GM21360 (cell line): Measurements from ENCODE around the gene CENPV.
"Not testable (repeated sequence)": the region's sequence is repeated elsewhere in the genome, so short reads cannot be mapped to it uniquely, and the experiment has no call there.

ENCODE experiments used
- ATAC-seq: cut with Tn5 transposase; IDR thresholded peaks from one replicate; pipeline ENCODE4 v1.9.1; 2021; ENCODE audit warnings: mild to moderate bottlenecking, moderate library complexity; ENCODE audit not compliant: unreplicated experiment

Gene CENPV

GRCh38 chr17:16314859-16315258 is 38.4 kb downstream of the CENPV start:
- no peak for ATAC-seq

GRCh38 chr17:16314189-16314588 is 39.1 kb downstream of the CENPV start:
- ATAC-seq, result no peak

- no peak for ATAC-seq
Observed at GRCh38 chr17:16313139-16314090, 39.9 kb downstream of the CENPV start.

GRCh38 chr17:16312061-16312460 is 41.2 kb downstream of the CENPV start:
- ATAC-seq, result not testable (repeated sequence)

- no peak for ATAC-seq
Observed at GRCh38 chr17:16306211-16306610, 47.1 kb downstream of the CENPV start.

GRCh38 chr17:16304830-16305229 is 48.4 kb downstream of the CENPV start:
- ATAC-seq, result no peak

- no peak for ATAC-seq
Observed at GRCh38 chr17:16302856-16303255, 50.4 kb downstream of the CENPV start.

GRCh38 chr17:16301963-16302855 is 51.1 kb downstream of the CENPV start:
- no peak for ATAC-seq

GRCh38 chr17:16300554-16300953 is 52.7 kb downstream of the CENPV start:
- ATAC-seq, result no peak

GRCh38 chr17:16298140-16298662 is 55.1 kb downstream of the CENPV start:
- ATAC-seq, result no peak

GRCh38 chr17:16297367-16298139 is 55.7 kb downstream of the CENPV start:
- ATAC-seq, result no peak

- not testable (repeated sequence) for ATAC-seq
Observed at GRCh38 chr17:16296072-16296471, 57.2 kb downstream of the CENPV start.

- no peak for ATAC-seq
Observed at GRCh38 chr17:16294560-16294959, 58.7 kb downstream of the CENPV start.

GRCh38 chr17:16293931-16294330 is 59.3 kb downstream of the CENPV start:
- ATAC-seq, result no peak
